OCI-LY7 (cell line): ENCODE results near the gene UCHL1. TPM values are rescaled to one million over a fixed set of nuclear protein-coding genes. Genes with fewer than 3 reads are reported as not detected.

Source experiments
- Bru-seq: library from RNA; stranded (reverse); fragments of 400-500 nt; gene quantifications from one replicate; lab custom pipeline; 2021; lab: Mats Ljungman, UMichigan
- BruChase-seq, 2 experiments: library from RNA; stranded (reverse); fragments of 400-500 nt; gene quantifications; one replicate each; lab custom pipeline; 2021; lab: Mats Ljungman, UMichigan
- BruUV-seq: library from RNA; stranded (reverse); fragments of 400-500 nt; replicated peaks from 2 replicates; lab custom pipeline; 2021; lab: Mats Ljungman, UMichigan
- CTCF ChIA-PET: fragments of 300-600 bp; sonication (Branson Sonifier 250); formaldehyde crosslinking; loops from one replicate; lab custom pipeline; 2022; ENCODE audit warnings: antibody characterized with exemption; ENCODE audit not compliant: unreplicated experiment; lab: Charles Lee
- POLR2A ChIA-PET: fragments of 300-600 bp; sonication (Branson Sonifier 250); formaldehyde crosslinking; loops from one replicate; lab custom pipeline; 2022; ENCODE audit warnings: antibody characterized with exemption; lab: Charles Lee
- DNase-seq: peaks from one replicate; pipeline ENCODE4 v3.0.0-alpha.2; 2015; ENCODE audit warnings: low spot score
- H2AFZ ChIP-seq: fragments of 200-600 bp; sonication (generic), shearing (Covaris generic); 2 replicates; pipeline ENCODE4 v1.6.1; 2014; ENCODE audit warnings: mild to moderate bottlenecking, antibody characterized with exemption, low read length, moderate library complexity
- H3K27ac ChIP-seq: fragments of 200-600 bp; sonication (generic); 2 replicates; pipeline ENCODE4 v1.5.1; 2014; ENCODE audit warnings: mixed run types, low read depth, mild to moderate bottlenecking, moderate library complexity, low read length, inconsistent platforms; ENCODE audit not compliant: poor library complexity, severe bottlenecking
- H3K36me3 ChIP-seq: fragments of 200-600 bp; sonication (generic); 2 replicates; pipeline ENCODE4 v1.6.1; 2014; ENCODE audit warnings: mild to moderate bottlenecking, antibody characterized with exemption, low read length, moderate library complexity, mixed read lengths; ENCODE audit not compliant: insufficient read depth
- H3K4me1 ChIP-seq: fragments of 200-600 bp; sonication (generic); 2 replicates; pipeline ENCODE4 v1.5.1; 2014; ENCODE audit warnings: mild to moderate bottlenecking, low read length; ENCODE audit not compliant: insufficient read depth, poor library complexity, severe bottlenecking
- H3K4me2 ChIP-seq: fragments of 200-600 bp; sonication (generic); 2 replicates; pipeline ENCODE4 v1.6.1; 2014; ENCODE audit warnings: mild to moderate bottlenecking, low read length
- H3K4me3 ChIP-seq: fragments of 200-600 bp; sonication (generic); 2 replicates; pipeline ENCODE4 v1.5.1; 2014; ENCODE audit warnings: mild to moderate bottlenecking, low read depth, low read length; ENCODE audit not compliant: poor library complexity, severe bottlenecking
- H3K79me2 ChIP-seq: fragments of 200-600 bp; sonication (generic); 2 replicates; pipeline ENCODE4 v1.6.1; 2016; ENCODE audit warnings: low read depth, mild to moderate bottlenecking, low read length, moderate library complexity, mixed read lengths; ENCODE audit not compliant: insufficient read depth
- H3K9me2 ChIP-seq: fragments of 200-600 bp; sonication (generic); 2 replicates; pipeline ENCODE4 v1.6.1; 2016; ENCODE audit warnings: mild to moderate bottlenecking, low read length, mixed read lengths; ENCODE audit not compliant: insufficient read depth
- H3K9me3 ChIP-seq: fragments of 200-600 bp; sonication (generic); 2 replicates; pipeline ENCODE4 v1.6.1; 2014; ENCODE audit warnings: mild to moderate bottlenecking, mixed run types, low read length, mixed read lengths
- H4K20me1 ChIP-seq: fragments of 200-600 bp; sonication (generic); 2 replicates; pipeline ENCODE4 v1.6.1; 2014; ENCODE audit warnings: mild to moderate bottlenecking, antibody characterized with exemption, low read length, moderate library complexity, mixed read lengths; ENCODE audit not compliant: insufficient read depth
- CTCF ChIP-seq: fragments of 200-600 bp; sonication (generic); conservative IDR thresholded peaks from 2 replicates; pipeline ENCODE4 v1.5.1; 2014; ENCODE audit warnings: mild to moderate bottlenecking, antibody characterized with exemption, low read length, moderate library complexity, mixed read lengths
- EZH2phosphoT487 ChIP-seq: fragments of 200-600 bp; sonication (generic); IDR thresholded peaks from 2 replicates; pipeline ENCODE4 v1.6.1; 2018; ENCODE audit warnings: low read depth, borderline replicate concordance, mild to moderate bottlenecking, mixed run types, antibody characterized with exemption, low read length, moderate library complexity, mixed read lengths
- intact Hi-C: fragments of 100-400 bp; cut with micrococcal nuclease; formaldehyde crosslinking; loops from one replicate; pipeline ENCODE4 v1.10.0; 2022; ENCODE audit not compliant: unreplicated experiment
- long read RNA-seq: library from polyadenylated mRNA; stranded (forward); transcript quantifications from one replicate; pipeline ENCODE4 v2.0.0, GENCODE V29; 2022
- total RNA-seq, 2 experiments: library from RNA; depleted of rRNA in 1 of 2; stranded (reverse); fragments of >200 nt in 1 of 2; shearing (Covaris generic) in 1 of 2; gene quantifications; 2 replicates each; pipeline ENCODE4 v1.2.3, GENCODE V29; 2014 to 2022

UCHL1 gene
- total RNA-seq (2014; rRNA removed; shearing (Covaris generic)) (409 and 430 TPM in 2 replicates), total RNA-seq (2022) (375 and 432 TPM in 2 replicates), Bru-seq, nascent RNA (percentile 96 among the genes with signal in this experiment), BruChase-seq, experiment 1, labeled RNA remaining after a 6-hour chase (percentile 98 among the genes with signal in this experiment), BruChase-seq, experiment 2, labeled RNA remaining after a 2-hour chase (percentile 94 among the genes with signal in this experiment)
- long read RNA-seq, transcript UCHL1-202 (8 exons, 1,578 nt) = minor isoform, 59 of 376 reads
- long read RNA-seq, transcript UCHL1-209 (8 exons, 1,119 nt) = major isoform, 284 of 376 reads
- long read RNA-seq, partial matches to known transcripts = 14 of 376 reads
- long read RNA-seq, other reads (novel, unspliced or antisense) = 14 of 376 reads

- ChIA-PET CTCF (interaction anchor here (0.7 kb wide), 1 partner anchor 40 kb away, joined by 3 read pairs; no protein-coding TSS in a partner anchor), POLR2A (interaction anchor here (0.6 to 3.0 kb wide), 19 partner anchors 9 to 1757 kb away, joined by 3 to 13 read pairs (median 3); partner anchors contain the start of gene APBB2)
- H3K27ac ChIP-seq = peak within 1 kb of the TSS; percentile 67
- no TSS peak for BruUV-seq
- peak within 1 kb of the TSS; percentile 90 for H3K4me3 ChIP-seq
- H3K36me3 ChIP-seq = peaks cover 42% of the 10 kb centered on the region
- H2AFZ ChIP-seq = peak within 1 kb of the TSS; percentile 97
- H3K4me1 ChIP-seq = peaks cover 32% of the 10 kb centered on the region
- intact Hi-C loops = loop anchor here (1.0 kb wide), 1 partner anchor 264 kb away; no protein-coding TSS in a partner anchor
- TF ChIP-seq CTCF (no peak), EZH2phosphoT487 (no peak)
- H3K79me2 ChIP-seq = peaks cover 26% of the 10 kb centered on the region
- peaks cover 16% of the 10 kb centered on the region; the same call in 1 of the 2 replicates for H4K20me1 ChIP-seq
- peak; percentile 96 for DNase-seq
- peak within 1 kb of the TSS; percentile 91 for H3K4me2 ChIP-seq
- H3K9me2 ChIP-seq = no peaks in the 10 kb centered on the region
- no peaks in the 10 kb centered on the region for H3K9me3 ChIP-seq
Observed at GRCh38 chr4:41256740-41257256, at the start of gene UCHL1. Gene UCHL1 (plus strand): TSS chr4:41256928. CDS start chr4:41256977, 49 bp downstream.

GRCh38 chr4:41207291-41207831 lies 49.4 kb upstream of the UCHL1 start:
- CTCF ChIA-PET = no interaction called here
- no peaks in the 10 kb centered on the region for H3K9me2 ChIP-seq
- POLR2A ChIA-PET = interaction anchor here (0.6 to 1.6 kb wide), 6 partner anchors 9 to 271 kb away, joined by 3 to 10 read pairs (median 4); no protein-coding TSS in a partner anchor
- no TSS peak for BruUV-seq
- H3K4me2 ChIP-seq = no peak overlapping the region
- peaks cover 28% of the 10 kb centered on the region for H3K4me1 ChIP-seq
- TF ChIP-seq CTCF (no peak), EZH2phosphoT487 (no peak)
- H3K36me3 ChIP-seq = no peaks in the 10 kb centered on the region
- H3K27ac ChIP-seq = no peak overlapping the region
- intact Hi-C loops = no loop called here
- DNase-seq = no peak
- no peak overlapping the region for H2AFZ ChIP-seq
- H3K4me3 ChIP-seq = no peak overlapping the region
- H3K79me2 ChIP-seq = peaks cover 83% of the 10 kb centered on the region
- peaks cover 16% of the 10 kb centered on the region; the same call in 1 of the 2 replicates for H4K20me1 ChIP-seq
- no peaks in the 10 kb centered on the region for H3K9me3 ChIP-seq
